NCI-H146 treated with DMSO at 0.1 percent for 48 hours (cell line): ENCODE measurements around the gene SUPT16H.
"Not testable (repeated sequence)": the region's sequence is repeated elsewhere in the genome, so short reads cannot be mapped to it uniquely, and the experiment has no call there.

Experiments
- DNase-seq: peaks from one replicate; lab custom pipeline; 2025; ENCODE audit not compliant: unreplicated experiment; lab: John Stamatoyannopoulos, UW

The SUPT16H gene

GRCh38 chr14:21307637-21308036 lies 76.2 kb downstream of the SUPT16H start:
- no peak for DNase-seq

- not testable (repeated sequence) for DNase-seq
Measured at GRCh38 chr14:21302836-21303140, 81.0 kb downstream of the SUPT16H start.

GRCh38 chr14:21302013-21302835 lies 81.6 kb downstream of the SUPT16H start:
- DNase-seq = no peak
